H1 (cell line): ENCODE data around the gene L3MBTL4. TPM values are rescaled to one million over a fixed set of nuclear protein-coding genes. Genes with fewer than 3 reads are reported as not detected.

Source experiments
- microRNA-seq, 2 experiments: library from miRNA; unstranded; fragments of <30 nt; microRNA quantifications; one replicate each; pipeline versions ENCODE4 to v1.2.0, GENCODE V29; 2016 to 2020; ENCODE audit warnings: borderline microRNAs expressed in 2 of 2, borderline number of aligned reads in 2 of 2, borderline replicate concordance in 1 of 2
- polyA plus RNA-seq, 7 experiments: library from polyadenylated mRNA; depleted of rRNA in 3 of 7; stranded (reverse) in 5 of 7; unstranded in 2 of 7; fragments of >200 nt in 5 of 7; fragments of 200-250 nt in 2 of 7; gene quantifications; 1 replicate in 5 of 7; 2 replicates in 1 of 7; 4 replicates in 1 of 7; pipeline versions ENCODE4 v1.2.1 to v1.2.3, GENCODE V29; 2011 to 2013; ENCODE audit warnings: missing spikeins in 2 of 7, mixed read lengths in 2 of 7
- small RNA-seq: library from polyadenylated mRNA; stranded (forward); fragments of <200 nt; extraction: miRNeasy Mini kit (QIAGEN cat#:217004); gene quantifications from one replicate; pipeline ENCODE3, GENCODE V24; 2013; ENCODE audit not compliant: insufficient read depth
- total RNA-seq: library from RNA; stranded (reverse); fragmentation: NEBNext Ultra II Directional; extraction: Animal tissue kit (Norgen Biotek cat#: 25700); gene quantifications from 2 replicates; pipeline ENCODE4 v1.2.1, GENCODE V29; 2021

The L3MBTL4 gene
- total and polyA plus RNA-seq, 2 of the 8 experiments (the other 6 are each of a cell fraction or from before 2014, with no cell fraction given): 1.0 to 2.1 TPM

Small RNA genes within 50 kb of the gene (microRNA-seq; reads per million reads assigned to microRNA genes)
- 0 reads per million in 2 experiments for gene MIR4317

Small RNA genes within 50 kb of the gene (small RNA-seq; reads per million reads assigned to genes)
- gene RNU5F-3P (not detected), gene RNU6-349P (not detected)
